GOT3 (cell line): Measurements from ENCODE around the gene CCNYL1.
"Not testable (repeated sequence)": the region's sequence is repeated elsewhere in the genome, so short reads cannot be mapped to it uniquely, and the experiment has no call there.

Experiments
- DNase-seq: peaks from one replicate; lab custom pipeline; 2025; ENCODE audit warnings: mixed read lengths; lab: John Stamatoyannopoulos, UW

Gene CCNYL1

GRCh38 chr2:207697411-207697810 is 14.0 kb upstream of the CCNYL1 start:
- no peak for DNase-seq

DNA sequence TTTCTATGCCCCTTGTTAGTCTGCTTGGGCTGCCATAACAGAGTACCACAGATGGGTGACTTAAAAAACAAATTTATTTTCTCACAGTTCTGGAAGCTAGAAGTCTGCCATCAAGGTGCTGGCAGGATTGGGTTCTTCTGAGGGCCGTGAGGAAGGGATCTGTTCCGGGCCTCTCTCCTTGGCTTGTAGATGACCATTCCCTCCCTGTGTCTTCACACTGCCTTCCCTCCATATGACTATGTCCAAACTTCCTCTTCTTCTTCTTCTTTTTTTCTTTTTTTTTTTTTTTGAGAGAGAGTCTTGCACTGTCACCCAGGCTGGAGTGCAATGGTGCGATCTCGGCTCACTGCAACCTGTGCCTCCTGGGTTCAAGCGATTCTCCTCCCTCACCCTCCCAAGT is 13.1 kb upstream of the CCNYL1 start:
- no peak for DNase-seq

- no peak for DNase-seq
Observed at GRCh38 chr2:207704078-207704477, 7.4 kb upstream of the CCNYL1 start.

- no peak for DNase-seq
Observed at GRCh38 chr2:207704671-207705070, 6.8 kb upstream of the CCNYL1 start.

DNA sequence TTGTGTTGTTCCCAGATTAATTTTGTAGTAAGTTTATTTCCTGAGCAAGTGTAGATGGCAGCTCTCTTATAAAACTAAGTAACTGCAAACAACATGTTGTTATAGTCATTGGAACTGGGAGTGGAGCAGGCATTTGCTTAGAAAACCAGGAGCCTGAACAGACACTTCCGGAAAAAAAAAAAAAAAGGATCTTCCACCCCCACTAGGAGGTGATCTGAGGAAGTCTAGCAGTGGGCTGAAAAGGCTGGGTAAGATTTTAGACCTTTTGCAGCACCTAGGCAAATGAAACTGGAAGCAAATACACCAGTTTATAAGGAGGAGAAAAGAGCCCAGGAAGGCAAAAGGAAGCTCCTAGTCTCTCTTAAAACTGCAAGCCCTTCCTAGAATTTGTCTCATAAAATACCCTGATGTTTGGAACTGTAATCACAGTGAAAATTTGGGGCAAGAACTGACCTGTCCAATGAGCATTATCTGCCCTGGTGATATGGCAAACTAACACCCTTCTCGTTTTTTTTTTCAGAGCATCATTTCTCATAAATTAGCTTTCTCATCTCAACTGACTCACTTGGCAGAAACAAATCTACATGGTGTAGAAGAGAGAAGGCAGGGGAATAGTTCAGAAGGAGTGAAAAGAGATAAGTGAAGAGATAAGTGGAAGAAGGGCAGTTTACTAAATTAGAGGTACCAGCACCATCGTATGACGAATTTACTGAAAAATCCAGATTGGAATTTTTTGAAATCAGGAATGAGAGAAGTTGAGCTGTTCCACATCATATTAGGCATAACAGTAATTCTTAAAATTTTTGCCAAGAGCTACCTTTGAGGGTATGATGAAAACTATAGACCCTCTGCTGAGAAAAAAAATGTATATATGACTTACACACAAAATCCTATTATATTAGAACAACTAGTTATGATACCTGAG is 4.2 kb upstream of the CCNYL1 start:
- DNase-seq: no peak

- DNase-seq: no peak
Observed at GRCh38 chr2:207711750-207712530, 500 bp downstream of the CCNYL1 start.

DNA sequence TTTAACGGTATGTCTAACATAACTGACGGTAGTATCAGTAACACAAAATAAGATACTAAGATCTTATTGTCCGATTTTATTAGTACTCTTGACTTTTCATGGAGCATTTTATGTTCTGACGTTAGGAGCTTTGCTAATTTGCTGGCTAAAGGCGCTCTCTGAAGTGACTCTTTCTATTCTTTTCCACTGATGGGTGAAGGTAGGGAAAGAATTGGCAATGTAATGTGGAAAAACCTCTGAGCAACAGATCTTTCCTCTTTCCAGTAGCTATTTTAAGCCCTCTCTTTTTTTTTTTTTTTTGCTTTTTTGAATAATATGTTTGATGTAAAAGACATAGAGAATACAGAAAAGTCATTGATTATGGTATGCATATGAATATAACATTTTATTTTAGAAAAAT is 4.6 kb downstream of the CCNYL1 start:
- DNase-seq: no peak

DNA sequence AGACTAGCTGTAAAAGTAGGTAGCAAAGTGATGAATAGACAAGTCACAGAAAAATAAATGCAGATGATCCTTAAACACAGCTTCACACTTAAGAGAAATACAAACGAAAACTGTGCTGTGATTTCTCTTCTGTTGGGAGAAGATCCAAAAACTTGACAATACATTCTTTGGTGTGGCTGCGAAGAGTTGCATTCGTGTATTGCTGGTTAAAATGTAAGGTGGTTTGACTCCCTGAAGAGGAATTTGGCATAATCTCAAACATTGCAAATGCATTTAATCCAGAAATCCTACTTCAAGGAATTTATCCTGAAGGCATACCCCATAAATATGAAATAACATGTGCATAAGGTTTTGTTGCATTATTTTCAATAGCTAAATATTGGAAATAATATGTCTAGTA is 7.1 kb downstream of the CCNYL1 start:
- no peak for DNase-seq

DNA sequence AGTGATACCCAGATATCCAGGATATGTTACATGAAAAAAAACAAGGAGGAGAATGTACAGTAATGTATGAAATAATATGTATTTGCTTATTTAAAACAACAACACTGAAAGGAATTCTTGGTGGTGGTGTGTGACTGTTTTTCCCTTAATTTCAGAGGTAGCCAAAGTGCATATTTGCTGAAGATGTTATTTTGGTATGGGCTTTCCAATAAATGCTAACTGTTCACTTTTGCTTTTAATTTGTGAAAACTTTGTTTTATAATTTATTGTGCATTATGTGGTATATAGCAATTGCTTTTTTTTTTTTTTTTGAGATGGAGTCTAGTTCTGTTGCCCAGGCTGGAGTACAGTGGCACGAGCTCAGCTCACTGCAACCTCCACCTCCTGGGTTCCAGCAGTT is 7.6 kb downstream of the CCNYL1 start:
- DNase-seq: no peak

DNA sequence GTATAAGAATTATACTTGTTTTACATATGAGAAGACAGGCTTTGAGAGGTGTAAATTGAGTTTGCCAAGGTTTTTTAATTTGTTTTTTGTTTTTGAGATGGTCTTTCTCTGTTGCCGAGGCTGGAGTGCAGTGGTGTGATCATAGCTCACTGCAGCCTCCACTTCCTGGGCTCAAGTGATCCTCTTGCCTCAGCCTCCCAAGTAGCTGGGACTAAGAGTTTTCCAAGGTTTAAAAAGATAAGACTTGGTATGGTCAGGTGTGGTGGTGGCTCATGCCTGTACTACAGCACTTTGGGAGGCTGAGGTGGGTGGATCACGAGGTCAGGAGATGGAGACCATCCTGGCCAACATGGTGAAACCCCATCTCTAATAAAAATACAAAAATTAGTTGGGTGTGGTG is 8.2 kb downstream of the CCNYL1 start:
- not testable (repeated sequence) for DNase-seq

- DNase-seq: no peak
Observed at GRCh38 chr2:207720517-207721187, 9.2 kb downstream of the CCNYL1 start.

GRCh38 chr2:207722773-207723424 is 11.5 kb downstream of the CCNYL1 start:
- DNase-seq: no peak

- DNase-seq: not testable (repeated sequence)
Observed at GRCh38 chr2:207723425-207723787, 12.0 kb downstream of the CCNYL1 start.

- DNase-seq: no peak
Observed at GRCh38 chr2:207724113-207724512, 12.7 kb downstream of the CCNYL1 start.

GRCh38 chr2:207725873-207726578 is 14.6 kb downstream of the CCNYL1 start:
- no peak for DNase-seq

GRCh38 chr2:207727261-207727660 is 15.8 kb downstream of the CCNYL1 start:
- no peak for DNase-seq

DNA sequence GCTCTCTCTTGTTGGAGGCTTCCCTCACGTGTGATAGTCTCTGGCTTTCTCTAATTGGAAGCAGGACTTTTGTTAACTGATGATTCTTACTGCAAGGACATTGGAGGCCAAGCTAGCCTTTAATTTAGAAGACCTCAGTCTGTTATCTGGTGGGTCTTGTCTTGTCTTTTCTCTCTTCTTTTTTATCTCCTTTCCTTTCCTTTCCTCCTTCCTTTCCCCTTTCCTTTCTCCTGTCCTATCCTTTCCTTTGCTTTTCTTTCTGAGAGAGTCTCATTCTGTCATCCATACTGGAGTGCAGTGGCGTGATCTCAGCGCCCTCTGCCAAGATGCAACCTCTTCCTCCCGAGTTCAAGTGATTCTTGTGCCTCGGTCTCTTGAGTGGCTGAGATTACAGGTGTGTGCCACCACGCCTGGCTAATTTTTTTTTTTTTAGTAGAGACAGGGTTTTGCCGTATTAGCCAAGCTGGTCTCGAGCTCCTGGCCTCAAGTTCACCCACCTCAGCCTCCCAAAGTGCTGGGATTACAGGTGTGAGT is 18.1 kb downstream of the CCNYL1 start:
- DNase-seq: no peak

DNA sequence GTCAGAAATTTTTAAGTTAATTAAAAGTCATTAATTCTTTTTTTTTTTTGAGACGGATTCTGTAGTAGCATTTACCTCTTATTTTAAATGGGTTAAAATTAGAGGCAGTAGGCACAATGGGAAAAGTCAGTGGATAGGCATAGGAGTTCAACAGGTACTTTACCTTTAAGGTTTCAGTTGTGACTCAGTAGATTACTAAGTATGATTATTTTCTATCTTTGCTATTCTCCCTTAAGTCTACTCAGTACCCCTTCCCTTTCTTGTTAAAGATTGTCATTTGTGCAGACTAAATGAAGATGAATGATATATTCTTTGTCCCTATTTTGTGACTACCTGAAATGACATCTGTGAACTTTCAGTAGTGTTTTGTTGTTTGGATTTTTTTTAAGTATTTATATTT is 19.7 kb downstream of the CCNYL1 start:
- DNase-seq: no peak

- no peak for DNase-seq
Observed at GRCh38 chr2:207733597-207734240, 22.3 kb downstream of the CCNYL1 start.

DNA sequence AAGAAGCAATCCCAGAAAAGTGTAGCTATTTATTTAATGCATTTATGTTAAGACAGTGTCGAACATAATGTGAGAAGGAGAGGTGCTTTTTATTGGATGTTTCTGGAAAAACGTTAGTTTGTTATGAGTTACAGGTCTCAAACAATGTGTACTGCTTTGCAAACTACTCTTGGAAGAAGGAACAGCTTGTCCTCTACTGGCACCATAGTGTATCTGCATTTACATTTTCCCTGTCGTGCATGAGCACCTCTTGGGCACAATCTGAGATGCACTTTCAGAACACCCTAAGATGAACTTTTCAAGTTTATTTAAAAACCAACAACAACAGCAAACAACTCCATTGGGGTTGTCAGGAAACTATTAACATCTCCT is 22.8 kb downstream of the CCNYL1 start:
- no peak for DNase-seq
